SK-N-MC (cell line): Measurements from ENCODE around the gene LEO1.

Source experiments
- EZH2 ChIP-seq: fragments of 200-600 bp; sonication (generic); IDR thresholded peaks from one replicate; pipeline ENCODE4 v1.6.1; 2017; ENCODE audit warnings: antibody characterized with exemption
- FOXP2 ChIP-seq: optimal IDR thresholded peaks from 2 replicates; pipeline ENCODE3; 2011; ENCODE audit warnings: mild to moderate bottlenecking, moderate library complexity; ENCODE audit not compliant: insufficient read depth; ENCODE audit errors: extremely low read length, control extremely low read depth
- POLR2AphosphoS5 ChIP-seq: IDR thresholded peaks from 2 replicates; pipeline ENCODE4 v1.6.1; 2012; ENCODE audit warnings: mild to moderate bottlenecking, low read depth, low read length, borderline replicate concordance

DNA sequence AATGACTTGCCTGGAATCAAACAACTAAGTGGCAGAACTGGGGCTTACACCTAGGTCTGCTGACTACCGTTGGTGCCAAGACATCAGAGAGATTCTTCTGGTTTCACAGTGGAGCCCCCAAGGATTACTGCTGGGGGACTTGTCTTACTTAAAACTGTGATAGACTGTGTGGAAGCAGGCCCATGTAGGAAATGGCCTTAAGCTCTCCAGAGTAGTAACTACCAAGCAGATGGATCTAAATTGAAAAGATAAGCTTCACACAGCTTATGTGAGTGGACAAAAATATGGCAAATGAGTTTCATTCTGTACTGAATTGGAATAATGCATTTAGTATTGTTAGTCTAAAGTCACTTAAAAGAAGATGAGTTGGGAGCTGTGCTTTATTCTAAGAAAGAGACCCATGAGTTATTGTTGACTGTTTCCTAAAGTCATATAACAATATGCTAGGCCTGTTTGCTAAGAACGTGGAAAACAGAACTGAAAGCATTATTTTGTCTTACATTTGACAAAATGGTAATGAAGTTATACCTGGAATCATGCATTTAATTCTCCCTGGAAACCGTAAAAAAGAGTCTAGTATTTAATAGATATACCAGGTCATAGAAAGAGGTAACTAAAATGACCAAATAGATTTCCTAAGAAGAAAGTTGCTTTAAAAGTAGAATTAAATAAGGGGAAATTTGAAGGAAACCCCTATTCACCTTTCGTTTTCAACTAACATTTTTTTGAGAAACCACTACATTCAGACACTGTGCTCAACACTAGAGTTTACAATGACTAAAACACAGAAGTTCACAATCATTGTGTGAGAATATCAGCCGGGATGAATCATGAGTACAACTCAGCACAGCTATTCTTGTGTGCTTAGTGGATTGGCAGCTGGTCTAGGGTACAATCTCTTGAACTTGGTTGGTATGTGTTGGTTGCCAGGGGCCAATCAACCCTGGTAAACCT, 34.4 kb upstream of the LEO1 start:
- TF ChIP-seq POLR2AphosphoS5: no peak
- TF ChIP-seq EZH2: no peak
- TF ChIP-seq FOXP2: no peak
